SHP77 treated with DMSO at 0.1 percent for 48 hours (cell line): ENCODE measurements around the gene CERS6.
"Not testable (repeated sequence)": the region's sequence is repeated elsewhere in the genome, so short reads cannot be mapped to it uniquely, and the experiment has no call there.

Source experiments
- DNase-seq: peaks from one replicate; lab custom pipeline; 2025; lab: John Stamatoyannopoulos, UW

CERS6 gene

GRCh38 chr2:168641636-168642035, 185.6 kb downstream of the CERS6 start:
- DNase-seq: no peak

- DNase-seq: no peak
Measured at GRCh38 chr2:168642873-168643272, 186.8 kb downstream of the CERS6 start.

- no peak for DNase-seq
Measured at GRCh38 chr2:168643979-168644378, 187.9 kb downstream of the CERS6 start.

GRCh38 chr2:168645696-168646338, 189.7 kb downstream of the CERS6 start:
- no peak for DNase-seq

- DNase-seq: no peak
Measured at GRCh38 chr2:168649105-168649504, 193.0 kb downstream of the CERS6 start.

GRCh38 chr2:168649562-168649961, 193.5 kb downstream of the CERS6 start:
- no peak for DNase-seq

- DNase-seq: no peak
Measured at GRCh38 chr2:168650139-168650538, 194.1 kb downstream of the CERS6 start.

GRCh38 chr2:168650781-168651180, 194.7 kb downstream of the CERS6 start:
- no peak for DNase-seq

- DNase-seq: no peak
Measured at GRCh38 chr2:168652997-168653921, 197.2 kb downstream of the CERS6 start.

GRCh38 chr2:168654705-168655104, 198.6 kb downstream of the CERS6 start:
- DNase-seq: no peak

GRCh38 chr2:168655207-168655606, 199.1 kb downstream of the CERS6 start:
- no peak for DNase-seq

GRCh38 chr2:168657378-168657777, 201.3 kb downstream of the CERS6 start:
- DNase-seq: not testable (repeated sequence)

GRCh38 chr2:168658706-168659105, 202.6 kb downstream of the CERS6 start:
- no peak for DNase-seq

GRCh38 chr2:168660870-168661862, 205.1 kb downstream of the CERS6 start:
- no peak for DNase-seq

- no peak for DNase-seq
Measured at GRCh38 chr2:168661863-168662256, 205.8 kb downstream of the CERS6 start.

GRCh38 chr2:168662651-168663208, 206.7 kb downstream of the CERS6 start:
- DNase-seq: no peak

GRCh38 chr2:168663993-168664392, 207.9 kb downstream of the CERS6 start:
- DNase-seq: no peak

GRCh38 chr2:168664715-168665114, 208.6 kb downstream of the CERS6 start:
- DNase-seq: not testable (repeated sequence)

GRCh38 chr2:168666339-168666738, 210.3 kb downstream of the CERS6 start:
- no peak for DNase-seq

- DNase-seq: no peak
Measured at GRCh38 chr2:168667156-168667555, 211.1 kb downstream of the CERS6 start.

- no peak for DNase-seq
Measured at GRCh38 chr2:168669151-168669550, 213.1 kb downstream of the CERS6 start.

- DNase-seq: no peak
Measured at GRCh38 chr2:168670478-168670877, 214.4 kb downstream of the CERS6 start.
